Keratinocyte (primary cell): ENCODE data around the gene ARID4A.

Experiments
- EZH2 ChIP-seq: IDR thresholded peaks from one replicate; pipeline ENCODE4 v1.6.1; 2012; ENCODE audit warnings: inconsistent platforms, mild to moderate bottlenecking, low read length, moderate library complexity
- TF ChIP-seq, protein P1 (sequence below), 3 experiments: IDR thresholded peaks in 1 of 3; conservative IDR thresholded peaks in 1 of 3; optimal IDR thresholded peaks in 1 of 3; 2 replicates in 2 of 3; 3 replicates in 1 of 3; pipeline versions ENCODE3 to v1.5.1; 2011; ENCODE audit warnings: low read length in 3 of 3, mild to moderate bottlenecking in 3 of 3, moderate library complexity in 2 of 3, control low read depth in 1 of 3, inconsistent platforms in 1 of 3; ENCODE audit not compliant: insufficient read depth in 2 of 3; ENCODE audit errors: extremely low read depth in 1 of 3

DNA sequence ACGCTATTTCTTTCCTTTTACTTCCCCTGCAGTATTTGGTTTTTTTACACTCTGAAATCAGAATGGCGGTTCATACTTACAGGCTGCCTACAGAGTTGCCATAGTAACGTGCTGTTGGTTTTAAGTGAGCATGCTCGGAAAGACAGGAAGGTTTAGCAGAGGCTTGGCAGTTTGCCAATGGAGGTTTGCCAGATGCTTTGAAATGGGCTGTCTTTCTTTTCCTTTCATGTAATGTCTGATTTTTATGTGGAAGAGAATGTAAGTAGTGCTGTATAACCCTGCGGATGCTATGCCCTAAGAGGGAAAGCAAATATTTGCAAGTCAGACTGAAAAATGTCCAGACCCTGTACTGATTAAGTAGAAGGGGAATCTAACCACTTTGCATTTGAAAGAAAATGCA is 32.8 kb downstream of the ARID4A start:
- TF ChIP-seq, protein P1, sequence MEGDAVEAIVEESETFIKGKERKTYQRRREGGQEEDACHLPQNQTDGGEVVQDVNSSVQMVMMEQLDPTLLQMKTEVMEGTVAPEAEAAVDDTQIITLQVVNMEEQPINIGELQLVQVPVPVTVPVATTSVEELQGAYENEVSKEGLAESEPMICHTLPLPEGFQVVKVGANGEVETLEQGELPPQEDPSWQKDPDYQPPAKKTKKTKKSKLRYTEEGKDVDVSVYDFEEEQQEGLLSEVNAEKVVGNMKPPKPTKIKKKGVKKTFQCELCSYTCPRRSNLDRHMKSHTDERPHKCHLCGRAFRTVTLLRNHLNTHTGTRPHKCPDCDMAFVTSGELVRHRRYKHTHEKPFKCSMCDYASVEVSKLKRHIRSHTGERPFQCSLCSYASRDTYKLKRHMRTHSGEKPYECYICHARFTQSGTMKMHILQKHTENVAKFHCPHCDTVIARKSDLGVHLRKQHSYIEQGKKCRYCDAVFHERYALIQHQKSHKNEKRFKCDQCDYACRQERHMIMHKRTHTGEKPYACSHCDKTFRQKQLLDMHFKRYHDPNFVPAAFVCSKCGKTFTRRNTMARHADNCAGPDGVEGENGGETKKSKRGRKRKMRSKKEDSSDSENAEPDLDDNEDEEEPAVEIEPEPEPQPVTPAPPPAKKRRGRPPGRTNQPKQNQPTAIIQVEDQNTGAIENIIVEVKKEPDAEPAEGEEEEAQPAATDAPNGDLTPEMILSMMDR (optimal IDR thresholded peaks at IDR 0.05 in 1 of 3, IDR thresholded peaks at IDR 0.05 in 1 of 3, conservative IDR thresholded peaks at IDR 0.05 in 1 of 3; ENCODE audit: extremely low read depth in 1 of 3, insufficient read depth in 2 of 3, low read length in 3 of 3): no peak
- TF ChIP-seq EZH2: no peak
